Nephron progenitor cell (in vitro differentiated cells): ENCODE results near the gene DMRTA2.

ENCODE experiments used
- DNase-seq: peaks from one replicate; pipeline ENCODE4 v3.0.0; 2021
- H3K27ac Mint-ChIP-seq: 2 replicates; pipeline ENCODE4 v1.8.0; 2021; ENCODE audit warnings: mild to moderate bottlenecking, moderate library complexity, mixed read lengths
- H3K27me3 Mint-ChIP-seq: 2 replicates; pipeline ENCODE4 v1.8.0; 2021; ENCODE audit warnings: mild to moderate bottlenecking, low read depth, mixed read lengths; ENCODE audit not compliant: poor library complexity
- H3K36me3 Mint-ChIP-seq: 2 replicates; pipeline ENCODE4 v1.8.0; 2021; ENCODE audit warnings: low read depth, mixed read lengths
- H3K4me1 Mint-ChIP-seq: 2 replicates; pipeline ENCODE4 v1.8.0; 2021; ENCODE audit warnings: mixed read lengths
- H3K4me3 Mint-ChIP-seq: 2 replicates; pipeline ENCODE4 v1.8.0; 2021; ENCODE audit warnings: mild to moderate bottlenecking, moderate library complexity, mixed read lengths
- H3K9me3 Mint-ChIP-seq: 2 replicates; pipeline ENCODE4 v1.8.0; 2021; ENCODE audit warnings: mild to moderate bottlenecking, moderate library complexity, mixed read lengths
- TF ChIP-seq, protein P1 (sequence below): fragments of 200-600 bp; sonication (generic); IDR thresholded peaks from 2 replicates; pipeline ENCODE4 v1.5.0; 2021; ENCODE audit warnings: antibody characterized with exemption

DMRTA2 gene

DNA sequence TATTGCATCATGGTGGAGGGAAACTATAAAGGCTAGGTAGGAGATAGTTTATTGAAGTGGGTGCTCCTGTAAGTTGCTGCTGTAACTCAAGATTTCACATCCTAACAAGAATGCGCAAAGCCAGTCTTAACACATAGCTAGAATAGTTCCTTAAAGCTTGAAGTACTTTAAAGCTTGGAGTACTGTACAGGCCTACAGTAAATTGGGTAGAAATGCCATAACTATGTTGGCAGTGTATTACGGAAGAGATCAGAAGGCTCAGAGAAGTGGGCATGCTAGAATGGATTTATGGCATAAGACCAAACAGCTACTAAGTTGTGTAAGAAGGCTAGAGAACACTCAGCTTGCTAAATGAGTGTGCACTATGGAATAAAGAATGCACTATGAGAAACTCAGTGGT lies 44.5 kb downstream of the DMRTA2 start:
- H3K27ac Mint-ChIP-seq = no peak overlapping the region
- TF ChIP-seq, protein P1, sequence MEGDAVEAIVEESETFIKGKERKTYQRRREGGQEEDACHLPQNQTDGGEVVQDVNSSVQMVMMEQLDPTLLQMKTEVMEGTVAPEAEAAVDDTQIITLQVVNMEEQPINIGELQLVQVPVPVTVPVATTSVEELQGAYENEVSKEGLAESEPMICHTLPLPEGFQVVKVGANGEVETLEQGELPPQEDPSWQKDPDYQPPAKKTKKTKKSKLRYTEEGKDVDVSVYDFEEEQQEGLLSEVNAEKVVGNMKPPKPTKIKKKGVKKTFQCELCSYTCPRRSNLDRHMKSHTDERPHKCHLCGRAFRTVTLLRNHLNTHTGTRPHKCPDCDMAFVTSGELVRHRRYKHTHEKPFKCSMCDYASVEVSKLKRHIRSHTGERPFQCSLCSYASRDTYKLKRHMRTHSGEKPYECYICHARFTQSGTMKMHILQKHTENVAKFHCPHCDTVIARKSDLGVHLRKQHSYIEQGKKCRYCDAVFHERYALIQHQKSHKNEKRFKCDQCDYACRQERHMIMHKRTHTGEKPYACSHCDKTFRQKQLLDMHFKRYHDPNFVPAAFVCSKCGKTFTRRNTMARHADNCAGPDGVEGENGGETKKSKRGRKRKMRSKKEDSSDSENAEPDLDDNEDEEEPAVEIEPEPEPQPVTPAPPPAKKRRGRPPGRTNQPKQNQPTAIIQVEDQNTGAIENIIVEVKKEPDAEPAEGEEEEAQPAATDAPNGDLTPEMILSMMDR = no peak
- H3K4me3 Mint-ChIP-seq = no peak overlapping the region
- peaks cover 29% of the 10 kb centered on the region for H3K9me3 Mint-ChIP-seq
- H3K4me1 Mint-ChIP-seq = no peaks in the 10 kb centered on the region
- peaks cover 23% of the 10 kb centered on the region for H3K27me3 Mint-ChIP-seq
- H3K36me3 Mint-ChIP-seq = no peaks in the 10 kb centered on the region
- DNase-seq = no peak

DNA sequence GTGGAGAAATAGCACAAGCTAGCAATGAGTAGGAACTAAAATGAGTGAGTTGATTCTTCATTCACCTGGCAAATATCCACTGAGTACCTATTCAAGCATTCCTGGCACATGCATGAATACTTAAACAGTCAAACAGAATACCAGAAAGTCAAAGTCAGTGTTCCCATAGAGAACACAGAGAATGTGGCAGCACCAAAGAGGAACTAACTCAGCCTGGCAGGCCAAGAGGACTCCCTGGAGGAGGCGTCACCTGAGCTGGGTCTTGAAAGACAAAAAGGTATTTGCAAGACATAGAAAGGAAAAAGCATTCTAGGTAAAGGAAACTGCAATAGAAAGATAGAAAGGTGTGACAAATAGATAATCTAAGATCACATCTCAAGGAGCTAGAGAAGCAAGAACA lies 49.7 kb downstream of the DMRTA2 start:
- Mint-ChIP-seq H3K27me3 (peaks cover 37% of the 10 kb centered on the region), H3K27ac (no peak overlapping the region), H3K4me3 (no peak overlapping the region), H3K4me1 (no peaks in the 10 kb centered on the region), H3K9me3 (peaks cover 21% of the 10 kb centered on the region), H3K36me3 (no peaks in the 10 kb centered on the region)
- TF ChIP-seq, protein P1 = no peak
- no peak for DNase-seq

DNA sequence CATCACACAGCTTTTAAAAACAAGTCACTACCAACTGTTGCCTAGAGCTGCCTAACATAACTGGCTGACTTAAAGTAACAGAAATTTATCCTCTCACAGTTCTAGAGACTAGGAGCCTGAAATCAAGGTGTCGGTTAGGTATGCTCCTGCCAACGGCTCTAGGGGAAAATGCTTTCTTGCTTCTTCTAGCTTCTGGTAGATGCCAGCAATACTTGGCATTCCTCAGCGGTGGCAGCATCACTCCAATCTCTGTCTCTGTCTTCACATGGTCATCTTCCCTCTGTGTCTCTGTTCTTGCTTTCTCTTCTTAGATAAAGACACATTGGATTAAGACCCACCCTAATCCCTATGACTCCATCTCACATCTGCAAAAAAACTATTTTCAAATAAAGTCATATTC lies 51.5 kb downstream of the DMRTA2 start:
- H3K36me3 Mint-ChIP-seq = no peaks in the 10 kb centered on the region
- no peak for DNase-seq
- TF ChIP-seq, protein P1 = no peak
- H3K4me3 Mint-ChIP-seq = no peak overlapping the region
- no peaks in the 10 kb centered on the region for H3K4me1 Mint-ChIP-seq
- peaks cover 21% of the 10 kb centered on the region for H3K9me3 Mint-ChIP-seq
- peaks cover 35% of the 10 kb centered on the region for H3K27me3 Mint-ChIP-seq
- no peak overlapping the region for H3K27ac Mint-ChIP-seq

DNA sequence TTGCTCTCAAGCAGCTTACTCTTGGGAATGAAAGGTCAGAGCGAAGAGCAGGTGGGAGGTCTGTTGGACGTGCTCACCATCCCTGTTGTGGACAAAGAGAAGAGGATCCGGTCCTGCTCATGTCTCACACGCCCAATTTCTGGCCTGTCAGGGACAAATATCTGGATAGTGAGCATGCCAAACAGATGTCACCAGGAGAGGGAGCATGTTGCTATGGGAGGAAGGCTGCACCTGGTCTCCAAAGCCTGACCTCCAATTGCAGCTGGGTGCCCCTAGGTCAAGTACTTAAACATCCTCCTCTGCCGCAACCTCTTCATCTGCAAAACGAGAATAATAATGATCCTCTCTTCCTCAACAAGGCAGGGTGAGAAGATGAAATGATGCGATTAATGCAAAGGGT lies 53.4 kb downstream of the DMRTA2 start:
- H3K27ac Mint-ChIP-seq = no peak overlapping the region
- no peak for DNase-seq
- H3K4me1 Mint-ChIP-seq = no peaks in the 10 kb centered on the region
- H3K4me3 Mint-ChIP-seq = no peak overlapping the region
- peaks cover 13% of the 10 kb centered on the region for H3K9me3 Mint-ChIP-seq
- TF ChIP-seq, protein P1 = no peak
- peaks cover 29% of the 10 kb centered on the region for H3K27me3 Mint-ChIP-seq
- no peaks in the 10 kb centered on the region for H3K36me3 Mint-ChIP-seq

DNA sequence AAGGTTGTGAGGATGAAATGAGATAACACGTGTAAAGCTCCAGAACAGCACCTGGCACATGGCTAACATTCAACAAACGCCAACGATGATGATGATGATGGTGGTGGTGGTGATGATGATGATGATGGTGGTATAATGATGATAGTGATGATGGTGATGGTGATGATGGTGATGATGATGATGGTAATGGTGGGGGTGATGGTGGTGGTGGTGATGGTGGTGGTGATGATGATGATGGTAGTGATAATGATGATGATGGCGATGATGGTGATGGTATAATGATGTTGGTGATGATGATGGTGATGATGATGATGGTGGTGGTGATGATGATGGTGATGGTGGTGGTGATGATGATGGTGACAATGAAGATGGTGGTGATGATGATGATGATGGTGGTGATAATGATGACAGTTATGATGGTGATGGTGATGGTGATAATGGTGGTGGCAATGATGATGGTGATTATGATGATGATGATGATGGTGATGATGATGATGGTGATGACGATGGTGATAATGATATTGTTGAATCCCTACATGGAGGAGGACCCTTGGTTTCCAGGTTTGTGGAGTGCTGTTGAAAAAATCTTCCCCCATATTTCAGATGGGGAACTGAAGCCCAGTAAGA lies 54.1 kb downstream of the DMRTA2 start:
- Mint-ChIP-seq H3K9me3 (peaks cover 7% of the 10 kb centered on the region), H3K4me1 (no peaks in the 10 kb centered on the region), H3K27me3 (peaks cover 29% of the 10 kb centered on the region), H3K27ac (no peak overlapping the region), H3K36me3 (no peaks in the 10 kb centered on the region), H3K4me3 (no peak overlapping the region)
- TF ChIP-seq, protein P1 = no peak
- no peak for DNase-seq
